Diencephalon (tissue), 1 donor: Measurements from ENCODE around the gene IRAK4. TPM values are rescaled to one million over a fixed set of nuclear protein-coding genes. Genes with fewer than 3 reads are reported as not detected.

ENCODE experiments used
- total RNA-seq: library from RNA; depleted of rRNA; stranded (reverse); fragments of >200 nt; gene quantifications from one replicate; pipeline ENCODE4 v1.2.3, GENCODE V29; 2014

IRAK4 gene
- 6.2 TPM for total RNA-seq

DNA sequence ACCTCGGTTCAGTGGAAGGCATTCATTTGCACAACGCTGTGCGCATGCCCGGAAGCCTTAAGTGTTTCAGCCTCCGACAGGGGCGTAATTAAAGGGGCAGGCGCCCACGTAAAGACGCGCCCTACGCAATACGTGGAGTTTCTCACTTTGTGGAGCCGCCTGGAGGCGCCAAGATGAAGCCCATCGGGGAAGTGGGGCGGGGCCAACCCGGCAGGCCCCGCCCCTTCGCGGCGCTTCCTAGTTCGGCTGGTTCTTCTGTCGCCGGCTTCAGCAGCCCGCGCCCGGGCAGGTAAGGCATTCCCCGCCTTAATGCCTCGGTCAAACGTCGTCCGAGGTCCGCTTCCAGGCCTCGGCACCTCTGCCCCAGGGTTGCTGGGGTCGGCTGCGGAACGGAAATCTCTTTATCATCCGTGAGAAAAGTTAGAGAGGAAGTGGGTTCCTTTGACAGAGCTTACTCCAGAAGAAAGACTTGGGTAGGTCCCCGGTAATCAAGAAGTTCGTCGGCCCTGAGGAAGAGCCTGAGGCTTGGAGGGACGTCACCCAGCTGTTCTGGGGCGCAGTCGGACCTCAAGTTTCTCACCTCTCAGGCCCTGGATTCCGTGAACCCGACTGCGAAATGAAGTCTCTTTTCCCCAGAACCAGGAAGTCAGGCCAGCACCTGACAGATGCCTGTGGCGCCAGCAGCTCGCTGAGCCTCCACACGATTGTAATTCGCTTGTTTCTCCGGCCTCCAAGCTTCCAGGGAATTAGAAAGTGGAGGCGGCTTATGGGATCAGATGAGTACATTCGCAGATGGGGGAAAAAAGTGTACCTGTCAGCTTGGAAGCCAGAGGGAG lies at the start of gene IRAK4, which contains the start of gene PUS7L:
Gene IRAK4, plus strand, starts transcription at position 224 of the 836 bp plus-strand sequence. CDS start 9,161 bp downstream, outside the sequence.
Gene PUS7L, minus strand, starts transcription at position 63 of the 836 bp plus-strand sequence. CDS start 3,545 bp downstream, outside the sequence.

GRCh38 chr12:43805860-43806736 lies 47.3 kb downstream of the IRAK4 start, which contains the start of gene TWF1:
TSS of gene TWF1 (minus strand) at chr12:43806317. CDS start at chr12:43806245, 72 bp downstream.

GRCh38 chr12:43835656-43836474 lies 77.1 kb downstream of the IRAK4 start, which contains the start of gene TMEM117:
TSS of gene TMEM117 (plus strand) at chr12:43836081.

Other genes starting within 250 kb of the IRAK4 start
- 0.46 TPM for gene ADAMTS20, start 206.7 kb upstream of the IRAK4 start, total RNA-seq
- 24.5 TPM for gene PUS7L, start 161 bp upstream of the IRAK4 start, total RNA-seq
- 129 TPM for gene TWF1, start 47.4 kb downstream of the IRAK4 start, total RNA-seq
- 21.0 TPM for gene TMEM117, start 77.1 kb downstream of the IRAK4 start, total RNA-seq